NB4 (cell line): ENCODE results near the gene ARVCF.

Experiments used
- DNase-seq: peaks from one replicate; pipeline ENCODE4 v3.0.0; 2010; ENCODE audit warnings: low read depth
- H3K4me3 ChIP-seq: one replicate; pipeline ENCODE4 v1.5.1; 2011; ENCODE audit warnings: mild to moderate bottlenecking, low read depth, low read length, moderate library complexity
- MYC ChIP-seq: IDR thresholded peaks from 2 replicates; pipeline ENCODE4 v1.6.1; 2011; ENCODE audit warnings: low read depth, low read length
- POLR2A ChIP-seq: IDR thresholded peaks from 2 replicates; pipeline ENCODE4 v1.6.1; 2011; ENCODE audit warnings: mild to moderate bottlenecking; ENCODE audit not compliant: insufficient read length; ENCODE audit errors: extremely low read depth
- TF ChIP-seq, protein P1 (sequence below): IDR thresholded peaks from one replicate; pipeline ENCODE4 v1.5.1; 2012; ENCODE audit warnings: low read depth, low read length
- TF ChIP-seq, protein P2 (sequence below): IDR thresholded peaks from 2 replicates; pipeline ENCODE4 v1.6.1; 2011; ENCODE audit warnings: low read depth, low read length

The ARVCF gene

DNA sequence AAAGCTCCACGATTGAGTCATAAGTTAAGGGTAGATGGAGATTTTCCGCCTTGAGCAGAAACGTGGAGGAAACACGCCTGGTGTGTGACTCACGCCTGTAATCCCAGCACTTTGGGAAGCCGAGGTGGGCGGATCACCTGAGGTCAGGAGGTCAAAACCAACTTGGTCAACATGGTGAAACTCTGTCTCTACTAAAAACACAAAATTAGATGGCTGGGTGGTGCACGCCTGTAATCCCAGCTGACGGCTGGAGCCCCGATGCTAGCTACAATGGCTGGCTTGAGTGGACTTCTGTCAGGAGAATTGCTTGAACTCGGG is 46.1 kb upstream of the ARVCF start:
- TF ChIP-seq POLR2A (no peak), MYC (no peak)
- TF ChIP-seq, protein P1, sequence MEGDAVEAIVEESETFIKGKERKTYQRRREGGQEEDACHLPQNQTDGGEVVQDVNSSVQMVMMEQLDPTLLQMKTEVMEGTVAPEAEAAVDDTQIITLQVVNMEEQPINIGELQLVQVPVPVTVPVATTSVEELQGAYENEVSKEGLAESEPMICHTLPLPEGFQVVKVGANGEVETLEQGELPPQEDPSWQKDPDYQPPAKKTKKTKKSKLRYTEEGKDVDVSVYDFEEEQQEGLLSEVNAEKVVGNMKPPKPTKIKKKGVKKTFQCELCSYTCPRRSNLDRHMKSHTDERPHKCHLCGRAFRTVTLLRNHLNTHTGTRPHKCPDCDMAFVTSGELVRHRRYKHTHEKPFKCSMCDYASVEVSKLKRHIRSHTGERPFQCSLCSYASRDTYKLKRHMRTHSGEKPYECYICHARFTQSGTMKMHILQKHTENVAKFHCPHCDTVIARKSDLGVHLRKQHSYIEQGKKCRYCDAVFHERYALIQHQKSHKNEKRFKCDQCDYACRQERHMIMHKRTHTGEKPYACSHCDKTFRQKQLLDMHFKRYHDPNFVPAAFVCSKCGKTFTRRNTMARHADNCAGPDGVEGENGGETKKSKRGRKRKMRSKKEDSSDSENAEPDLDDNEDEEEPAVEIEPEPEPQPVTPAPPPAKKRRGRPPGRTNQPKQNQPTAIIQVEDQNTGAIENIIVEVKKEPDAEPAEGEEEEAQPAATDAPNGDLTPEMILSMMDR = no peak
- TF ChIP-seq, protein P2, sequence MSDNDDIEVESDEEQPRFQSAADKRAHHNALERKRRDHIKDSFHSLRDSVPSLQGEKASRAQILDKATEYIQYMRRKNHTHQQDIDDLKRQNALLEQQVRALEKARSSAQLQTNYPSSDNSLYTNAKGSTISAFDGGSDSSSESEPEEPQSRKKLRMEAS = no peak
- DNase-seq = no peak
- no peak overlapping the region for H3K4me3 ChIP-seq

DNA sequence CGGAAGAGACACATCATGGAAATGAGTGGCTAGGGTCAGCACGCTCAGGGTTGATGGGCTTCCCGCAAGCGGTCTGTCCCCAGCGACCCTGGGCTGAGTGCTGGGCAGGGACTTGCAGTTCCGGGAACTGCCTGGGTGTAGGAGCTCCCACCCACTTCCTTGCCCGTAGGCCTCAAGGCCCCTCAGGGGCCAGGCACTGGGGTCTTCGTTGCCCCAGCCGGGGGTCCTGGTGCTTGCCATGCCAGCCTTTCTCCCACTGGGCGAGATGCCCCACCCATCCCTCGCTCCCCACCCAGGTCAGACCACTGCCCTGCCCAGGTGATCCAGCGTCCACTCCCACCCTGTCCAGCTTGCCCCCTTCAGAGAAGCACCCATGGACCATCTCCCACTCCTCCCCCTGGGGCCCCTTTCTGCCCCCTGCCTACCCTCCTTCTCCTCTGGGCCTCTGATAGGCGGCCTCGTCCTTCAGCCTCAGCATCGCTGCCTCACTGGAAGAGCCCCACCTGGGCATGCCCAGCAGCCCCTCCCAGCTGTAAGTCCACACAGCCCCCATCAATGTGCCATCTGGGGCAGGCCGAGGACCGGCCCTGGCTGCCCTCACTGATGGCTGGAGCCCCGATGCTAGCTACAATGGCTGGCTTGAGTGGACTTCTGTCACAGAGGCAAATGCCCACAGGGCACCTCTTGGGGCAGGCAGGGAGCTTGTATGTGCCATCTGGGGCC is 45.6 kb upstream of the ARVCF start:
- H3K4me3 ChIP-seq = no peak overlapping the region
- no peak for TF ChIP-seq POLR2A
- TF ChIP-seq MYC = no peak
- DNase-seq = no peak

DNA sequence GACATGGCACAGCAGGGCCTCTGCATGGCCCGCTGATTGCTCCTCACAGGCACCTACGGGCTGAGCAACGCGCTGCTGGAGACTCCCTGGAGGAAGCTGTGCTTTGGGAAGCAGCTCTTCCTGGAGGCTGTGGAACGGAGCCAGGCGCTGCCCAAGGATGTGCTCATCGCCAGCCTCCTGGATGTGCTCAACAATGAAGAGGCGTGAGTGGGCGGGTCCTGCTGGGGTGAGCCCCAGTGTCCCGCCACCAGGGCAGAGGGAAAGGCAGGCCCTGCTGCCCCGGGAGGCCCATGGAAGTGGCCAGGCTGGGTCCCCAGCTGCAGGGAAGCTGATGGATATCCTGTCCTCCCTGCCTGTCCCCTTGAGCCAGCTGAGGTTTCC is 44.8 kb upstream of the ARVCF start:
- DNase-seq = no peak
- H3K4me3 ChIP-seq = no peak overlapping the region

DNA sequence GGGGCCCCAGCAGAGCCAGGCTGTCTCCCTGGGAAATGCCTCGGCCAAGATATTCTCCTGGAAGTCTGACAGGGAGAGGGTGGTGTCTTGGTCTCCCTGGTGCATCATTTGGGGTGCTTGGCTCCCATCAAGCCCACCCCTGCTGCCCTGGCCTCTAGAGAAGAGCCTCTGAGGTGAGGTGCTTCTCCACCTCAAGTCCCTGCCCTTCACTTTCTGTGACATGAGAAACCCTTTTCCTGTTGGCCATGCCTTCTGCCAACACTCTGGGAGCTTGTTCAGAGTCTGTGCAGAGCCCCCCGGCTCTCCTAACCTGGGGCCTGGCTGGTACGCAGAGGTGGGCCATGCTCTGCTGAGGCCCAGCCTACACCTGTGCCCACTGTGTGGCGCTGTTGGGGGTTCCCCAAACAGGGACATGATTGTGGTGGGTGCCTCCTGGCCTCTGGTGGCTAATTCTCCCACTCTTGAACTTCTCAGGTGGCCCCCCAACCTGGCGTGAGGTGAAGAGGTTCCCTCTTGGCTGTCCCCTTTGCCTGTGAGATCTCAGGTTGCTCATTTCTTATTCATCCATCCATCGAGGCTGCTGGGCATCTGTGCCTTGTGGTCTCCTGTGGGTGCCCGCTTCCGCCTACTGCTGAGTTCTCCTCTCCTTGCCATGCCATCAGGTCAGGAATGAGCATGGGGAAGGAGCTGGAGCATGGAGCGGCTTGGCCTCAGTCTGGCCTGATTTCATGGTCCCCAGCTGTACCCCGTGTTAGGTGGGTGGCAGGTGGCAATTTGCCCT is 44.3 kb upstream of the ARVCF start:
- H3K4me3 ChIP-seq = no peak overlapping the region
- TF ChIP-seq, protein P1 = peak; percentile 18
- no peak for TF ChIP-seq MYC
- TF ChIP-seq, protein P2 = no peak
- no peak for TF ChIP-seq POLR2A
- DNase-seq = no peak

More for the DNA sequence above, 44.8 kb upstream of the ARVCF start:
- TF ChIP-seq, protein P1 = no peak
- TF ChIP-seq MYC = no peak
- TF ChIP-seq, protein P2 = no peak
- no peak for TF ChIP-seq POLR2A

DNA sequence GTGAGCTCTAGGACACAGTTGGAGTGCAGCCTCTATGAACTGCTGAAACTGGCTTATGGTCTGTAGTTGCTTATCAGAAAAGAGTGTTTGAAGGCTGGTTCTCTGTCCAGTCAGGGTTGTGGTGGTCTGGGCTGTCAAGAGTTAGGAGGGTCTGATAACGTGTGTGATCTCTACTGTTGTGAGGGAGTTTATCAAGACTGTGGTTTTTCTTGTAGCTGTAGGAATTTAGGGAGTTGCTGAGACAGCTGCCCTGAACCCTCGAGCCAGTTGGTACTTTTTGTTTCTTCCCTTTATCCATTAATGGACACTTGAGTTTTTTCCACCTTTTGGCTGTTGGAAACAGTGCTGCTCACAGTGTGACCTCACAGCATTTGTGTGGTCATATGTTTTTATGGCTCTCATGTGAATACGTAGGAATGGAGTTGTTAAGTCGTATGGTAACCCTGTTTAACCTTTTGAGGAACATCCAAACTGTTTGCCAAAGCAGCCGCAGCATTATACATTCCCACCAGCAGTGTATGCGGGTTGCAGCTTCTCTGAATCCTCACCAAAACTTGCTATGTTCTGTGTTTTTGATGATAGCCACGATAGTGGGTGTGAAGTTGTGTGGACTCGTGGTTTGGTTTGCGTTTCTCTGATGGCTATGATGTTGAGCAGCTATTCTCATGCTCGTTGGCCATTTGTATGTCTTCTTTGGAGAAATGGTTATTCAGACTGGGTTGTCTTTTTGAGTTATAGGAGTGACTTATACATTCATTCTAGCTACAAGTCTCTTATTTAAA is 42.6 kb upstream of the ARVCF start:
- no peak for DNase-seq
- TF ChIP-seq, protein P2 = no peak
- H3K4me3 ChIP-seq = no peak overlapping the region

GRCh38 chr22:20057596-20058268 is 41.1 kb upstream of the ARVCF start:
- no peak overlapping the region for H3K4me3 ChIP-seq
- no peak for DNase-seq
- TF ChIP-seq, protein P2 = no peak
- TF ChIP-seq POLR2A (no peak), MYC (no peak)
- TF ChIP-seq, protein P1 = no peak
